ENCODE results near the gene GALC. TPM values are rescaled to one million over a fixed set of nuclear protein-coding genes. Genes with fewer than 3 reads are reported as not detected.
"Not testable (repeated sequence)": the region's sequence is repeated elsewhere in the genome, so short reads cannot be mapped to it uniquely, and the experiment has no call there.

The GALC gene
- total and polyA plus RNA-seq, 2 experiments from 2014 or later, result 13.1 to 24.0 TPM

- Histone ChIP-seq H2AFZ (no peak overlapping the region), H3K9me3 (ENCODE audit: low read depth) (no peaks in the 10 kb centered on the region), H4K20me1 (ENCODE audit: insufficient read depth) (no peaks in the 10 kb centered on the region), H3K9me2 (ENCODE audit: insufficient read depth) (0 out of 2 replicates have a peak, but pooled peaks cover 4% of the 10 kb centered on the region), H3K27ac (no peak overlapping the region), H3K4me3 (no peak overlapping the region), H3K36me3 (ENCODE audit: low read depth) (no peaks in the 10 kb centered on the region), H3F3A (ENCODE audit: insufficient read depth) (no peaks in the 10 kb centered on the region), H3K79me2 (ENCODE audit: insufficient read depth) (no peaks in the 10 kb centered on the region), H3K4me1 (ENCODE audit: insufficient read depth) (no peaks in the 10 kb centered on the region), H3K27me3 (replicated peaks; ENCODE audit: insufficient read depth) (0 out of 2 replicates have a peak, but pooled peaks cover 7% of the 10 kb centered on the region), H3K4me2 (ENCODE audit: unreplicated experiment) (no peak overlapping the region), H3K9ac (no peak overlapping the region)
- DNase-seq, result no peak
- in situ Hi-C loops (cut with MboI), result no loop called here
- TF ChIP-seq EZH2phosphoT487 (IDR thresholded peaks at IDR 0.05; ENCODE audit: insufficient read depth, low read depth) (no peak), EZH2 (IDR thresholded peaks at IDR 0.05; ENCODE audit: insufficient read depth, poor library complexity, severe bottlenecking) (no peak)
- 66 to 81% methylated on average over 2 of the region's 2 CpGs for WGBS, 2 experiments (ENCODE audit: low coverage in 1 of 2, low lambda C conversion rate in 2 of 2, missing lambda C conversion rate in 2 of 2)
Measured at GRCh38 chr14:88029500-88029899, 36.5 kb upstream of the GALC start.

DNA sequence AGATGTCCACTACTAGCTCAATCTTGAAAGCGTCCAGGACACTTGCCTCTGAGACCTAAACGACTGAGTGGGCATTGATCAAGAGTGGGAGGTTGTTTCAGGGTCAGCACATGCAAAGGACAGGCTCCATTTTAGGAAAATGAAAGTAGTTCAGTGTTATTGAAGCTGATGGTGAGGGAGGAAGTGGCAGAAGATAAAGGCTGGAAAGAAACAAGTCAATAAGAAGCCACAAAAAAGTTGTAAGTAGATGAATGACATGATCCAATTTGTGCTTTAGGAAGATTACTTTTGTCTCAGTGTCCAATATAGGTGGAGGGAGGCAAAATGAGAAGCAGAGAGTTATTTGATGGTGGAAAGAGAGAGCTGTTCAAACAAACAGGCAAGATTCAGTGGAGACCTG lies 33.9 kb upstream of the GALC start:
- DNase-seq, result no peak
- Histone ChIP-seq H3K4me3 (no peak overlapping the region), H3K27ac (no peak overlapping the region), H3K36me3 (ENCODE audit: low read depth) (no peaks in the 10 kb centered on the region), H3K9ac (no peak overlapping the region), H4K20me1 (ENCODE audit: insufficient read depth) (no peaks in the 10 kb centered on the region), H3K4me2 (ENCODE audit: unreplicated experiment) (no peak overlapping the region), H3F3A (ENCODE audit: insufficient read depth) (no peaks in the 10 kb centered on the region), H3K4me1 (ENCODE audit: insufficient read depth) (no peaks in the 10 kb centered on the region), H3K79me2 (ENCODE audit: insufficient read depth) (no peaks in the 10 kb centered on the region), H3K27me3 (replicated peaks; ENCODE audit: insufficient read depth) (0 out of 2 replicates have a peak, but pooled peaks cover 7% of the 10 kb centered on the region), H3K9me2 (ENCODE audit: insufficient read depth) (0 out of 2 replicates have a peak, but pooled peaks cover 4% of the 10 kb centered on the region), H2AFZ (no peak overlapping the region), H3K9me3 (ENCODE audit: low read depth) (no peaks in the 10 kb centered on the region)
- in situ Hi-C loops (cut with MboI), result no loop called here
- 24 to 33% methylated on average over 2 of the region's 2 CpGs for WGBS, 2 experiments (ENCODE audit: low coverage in 1 of 2, low lambda C conversion rate in 2 of 2, missing lambda C conversion rate in 2 of 2)
- TF ChIP-seq EZH2 (IDR thresholded peaks at IDR 0.05; ENCODE audit: insufficient read depth, poor library complexity, severe bottlenecking) (no peak), EZH2phosphoT487 (IDR thresholded peaks at IDR 0.05; ENCODE audit: insufficient read depth, low read depth) (no peak)

DNA sequence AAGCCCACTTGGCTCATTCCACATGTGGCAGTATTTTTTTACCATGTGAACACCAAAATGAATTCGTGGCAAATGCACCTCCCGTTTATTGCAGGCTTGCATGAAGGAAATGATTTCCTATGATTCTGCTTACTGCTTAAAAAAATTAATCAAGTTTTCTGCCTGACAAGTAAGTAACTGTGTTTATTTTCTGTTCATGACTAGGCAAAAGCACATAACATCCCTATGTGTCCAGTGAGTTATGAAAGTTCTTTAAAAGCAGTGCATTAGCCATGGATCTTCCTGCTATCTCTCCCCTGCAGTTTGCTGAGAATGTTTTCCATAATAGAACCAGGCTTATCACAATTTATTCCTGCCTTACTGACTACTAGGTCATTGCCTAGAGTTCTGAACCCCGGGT lies 32.3 kb upstream of the GALC start:
- H4K20me1 ChIP-seq (ENCODE audit: insufficient read depth), result no peaks in the 10 kb centered on the region
- no peak for DNase-seq
- no peak overlapping the region for H3K4me2 ChIP-seq (ENCODE audit: unreplicated experiment)
- no peak overlapping the region for H2AFZ ChIP-seq
- H3K27ac ChIP-seq, result no peak overlapping the region
- H3K27me3 ChIP-seq (replicated peaks; ENCODE audit: insufficient read depth), result 0 out of 2 replicates have a peak, but pooled peaks cover 7% of the 10 kb centered on the region
- no peaks in the 10 kb centered on the region for H3K36me3 ChIP-seq (ENCODE audit: low read depth)
- no peaks in the 10 kb centered on the region for H3K9me3 ChIP-seq (ENCODE audit: low read depth)
- H3F3A ChIP-seq (ENCODE audit: insufficient read depth), result no peaks in the 10 kb centered on the region
- no peak overlapping the region for H3K9ac ChIP-seq
- no peaks in the 10 kb centered on the region for H3K9me2 ChIP-seq (ENCODE audit: insufficient read depth)
- no peak for TF ChIP-seq EZH2 (IDR thresholded peaks at IDR 0.05; ENCODE audit: insufficient read depth, poor library complexity, severe bottlenecking)
- TF ChIP-seq EZH2phosphoT487 (IDR thresholded peaks at IDR 0.05; ENCODE audit: insufficient read depth, low read depth), result no peak
- in situ Hi-C loops (cut with MboI), result no loop called here
- no peaks in the 10 kb centered on the region for H3K4me1 ChIP-seq (ENCODE audit: insufficient read depth)
- WGBS, 2 experiments (ENCODE audit: low coverage in 1 of 2, low lambda C conversion rate in 2 of 2, missing lambda C conversion rate in 2 of 2), result 25 to 33% methylated on average over 3 of the region's 3 CpGs
- H3K4me3 ChIP-seq, result no peak overlapping the region
- H3K79me2 ChIP-seq (ENCODE audit: insufficient read depth), result no peaks in the 10 kb centered on the region

GRCh38 chr14:88024252-88025086 lies 31.5 kb upstream of the GALC start:
- not testable (repeated sequence) for H3K79me2 ChIP-seq (ENCODE audit: insufficient read depth); H3K4me3 ChIP-seq; H4K20me1 ChIP-seq (ENCODE audit: insufficient read depth); H3K9me3 ChIP-seq (ENCODE audit: low read depth); DNase-seq; H3K4me2 ChIP-seq (ENCODE audit: unreplicated experiment); H3K36me3 ChIP-seq (ENCODE audit: low read depth); H3K4me1 ChIP-seq (ENCODE audit: insufficient read depth); H3K9me2 ChIP-seq (ENCODE audit: insufficient read depth); H3F3A ChIP-seq (ENCODE audit: insufficient read depth); H3K27me3 ChIP-seq (replicated peaks; ENCODE audit: insufficient read depth); H2AFZ ChIP-seq; H3K27ac ChIP-seq; H3K9ac ChIP-seq
- in situ Hi-C loops (cut with MboI), result loop anchor here (25.0 kb wide), 1 partner anchor 538 kb away; the partner anchor contains the start of genes PTPN21 and ZC3H14
- 65 to 68% methylated on average over 11 of the region's 11 CpGs for WGBS, 2 experiments (ENCODE audit: low coverage in 1 of 2, low lambda C conversion rate in 2 of 2, missing lambda C conversion rate in 2 of 2)

All from GM23248 (cell line).